ENCODE measurements around the gene SMS.

- no peak for TF ChIP-seq CTCF (IDR thresholded peaks at IDR 0.05)
- TF ChIP-seq POLR2A (IDR thresholded peaks at IDR 0.05): no peak
- TF ChIP-seq EP300 (IDR thresholded peaks at IDR 0.05): no peak
Observed at GRCh38 chrX:21943460-21944135, 3.1 kb downstream of the SMS start.
